Kidney epithelial cell (primary cell): ENCODE results near the gene MEF2A. TPM values are rescaled to one million over a fixed set of nuclear protein-coding genes. Genes with fewer than 3 reads are reported as not detected.

Experiments used
- DNase-seq: peaks from one replicate; pipeline ENCODE4 v3.0.0-alpha.2; 2010; ENCODE audit warnings: low read depth
- H3K27me3 ChIP-seq: 2 replicates; pipeline ENCODE4 v1.6.0; 2011; ENCODE audit warnings: low read length; ENCODE audit not compliant: control insufficient read depth, insufficient read depth
- H3K36me3 ChIP-seq: 2 replicates; pipeline ENCODE4 v1.5.1; 2011; ENCODE audit warnings: low read length; ENCODE audit not compliant: control insufficient read depth, insufficient read depth
- H3K4me3 ChIP-seq: 2 replicates; pipeline ENCODE4 v1.5.1; 2011; ENCODE audit warnings: low read depth, mild to moderate bottlenecking, control low read depth, low read length
- CTCF ChIP-seq: IDR thresholded peaks from 2 replicates; pipeline ENCODE4 v1.5.1; 2011; ENCODE audit warnings: mild to moderate bottlenecking, moderate library complexity, low read length, control low read depth, inconsistent platforms; ENCODE audit not compliant: insufficient read depth, poor library complexity, severe bottlenecking
- total RNA-seq: library from RNA; depleted of rRNA; stranded (reverse); fragments of >200 nt; gene quantifications from 2 replicates; pipeline ENCODE4 v1.2.3, GENCODE V29; 2015

MEF2A gene
- total RNA-seq, 1 donor from 2014 or later: 55.4 TPM

GRCh38 chr15:99603828-99604227 lies 38.0 kb downstream of the MEF2A start:
- H3K4me3 ChIP-seq: no peak overlapping the region
- no peaks in the 10 kb centered on the region for H3K27me3 ChIP-seq
- H3K36me3 ChIP-seq: no peaks in the 10 kb centered on the region
- no peak for DNase-seq
- TF ChIP-seq CTCF: no peak

- H3K36me3 ChIP-seq: no peaks in the 10 kb centered on the region
- no peak for DNase-seq
- no peak overlapping the region for H3K4me3 ChIP-seq
- no peaks in the 10 kb centered on the region for H3K27me3 ChIP-seq
- no peak for TF ChIP-seq CTCF
Measured at GRCh38 chr15:99604865-99605264, 39.1 kb downstream of the MEF2A start.

GRCh38 chr15:99605490-99605931 lies 39.7 kb downstream of the MEF2A start:
- Histone ChIP-seq H3K27me3 (no peaks in the 10 kb centered on the region), H3K4me3 (no peak overlapping the region), H3K36me3 (no peaks in the 10 kb centered on the region)
- DNase-seq: no peak
- no peak for TF ChIP-seq CTCF

GRCh38 chr15:99605990-99606389 lies 40.2 kb downstream of the MEF2A start:
- no peaks in the 10 kb centered on the region for H3K27me3 ChIP-seq
- H3K36me3 ChIP-seq: no peaks in the 10 kb centered on the region
- no peak for DNase-seq
- TF ChIP-seq CTCF: no peak
- H3K4me3 ChIP-seq: no peak overlapping the region

- no peak for DNase-seq
- Histone ChIP-seq H3K36me3 (no peaks in the 10 kb centered on the region), H3K4me3 (no peak overlapping the region), H3K27me3 (no peaks in the 10 kb centered on the region)
- no peak for TF ChIP-seq CTCF
Measured at GRCh38 chr15:99606646-99607045, 40.9 kb downstream of the MEF2A start.

GRCh38 chr15:99613481-99613880 lies 47.7 kb downstream of the MEF2A start:
- no peak for DNase-seq
- H3K27me3 ChIP-seq: no peaks in the 10 kb centered on the region
- TF ChIP-seq CTCF: no peak
- H3K4me3 ChIP-seq: no peak overlapping the region
- no peaks in the 10 kb centered on the region for H3K36me3 ChIP-seq
